ENCODE measurements around the gene MED10. TPM values are rescaled to one million over a fixed set of nuclear protein-coding genes. Genes with fewer than 3 reads are reported as not detected.

Gene MED10
- total RNA-seq = 10 to 100 TPM; 53.9 to 65.6 (median 58.2) TPM
- total RNA-seq (2013) = 33.8 TPM
- total RNA-seq = 22.4 to 51.8 (median 31.4) reads per million in 29 experiments

DNA sequence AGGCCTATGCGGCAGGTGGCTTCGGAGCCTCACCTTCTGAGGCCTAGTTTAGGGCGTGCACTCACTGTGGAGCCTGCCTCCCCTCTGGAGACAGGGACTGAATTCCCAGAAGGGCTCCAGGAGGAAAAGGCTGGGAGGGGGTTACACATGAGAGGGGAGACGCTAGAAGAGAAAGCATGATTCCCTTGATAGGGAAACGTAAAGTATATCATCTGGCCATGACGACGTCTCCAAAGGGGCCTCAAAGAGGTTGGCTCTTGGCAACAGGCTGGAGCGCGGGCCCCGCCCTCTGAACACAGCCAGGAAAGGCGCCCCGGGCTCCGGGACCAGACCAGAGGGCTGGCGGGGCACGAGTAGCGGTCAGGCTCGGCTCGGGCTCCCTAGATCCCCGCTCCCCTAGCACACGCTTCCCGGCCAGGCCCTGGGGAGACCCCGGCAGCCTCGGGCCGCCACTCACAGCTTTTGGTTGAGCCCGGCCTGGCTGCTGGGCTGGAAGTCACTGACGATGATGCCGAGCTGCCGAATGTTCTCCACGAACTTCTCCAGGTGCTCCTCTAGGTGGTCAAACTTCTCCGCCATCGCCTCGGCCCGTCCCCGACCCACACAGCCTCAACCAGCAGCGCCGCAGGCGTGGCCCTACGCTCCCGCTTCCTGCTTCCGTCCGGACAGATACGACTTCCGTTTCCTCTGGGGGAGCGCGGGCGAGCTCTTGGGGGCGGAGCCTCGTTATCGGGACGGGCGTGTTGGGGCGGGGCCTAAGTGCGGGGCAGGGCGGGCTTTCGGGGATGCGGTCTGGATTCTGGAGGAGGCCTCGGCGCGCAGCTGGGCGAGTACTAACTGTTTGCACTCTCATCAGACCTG is at the start of gene MED10:
Gene MED10, minus strand, starts transcription at position 643 of the 861 bp plus-strand sequence. Its CDS starts 64 bp downstream, at position 579.
- ChIA-PET POLR2A (interaction anchor here in 1 of 2 donors (0.7 kb wide), 1 partner anchor 24 kb away, joined by 3 read pairs; no protein-coding TSS in a partner anchor), CTCF (interaction anchor here in 1 of 2 donors (0.6 to 1.0 kb wide), 2 partner anchors 894 to 956 kb away, joined by 6 to 7 read pairs; partner anchors contain the start of gene ICE1)
- ATAC-seq (replicated peaks in 1 of 4) (peak; percentile 99), DNase-seq (peak; percentile 87 to 96 (median 93))
- Mint-ChIP-seq H3K27ac (peak within 1 kb of the TSS; percentile 96 to 98), H3K4me1 (peaks cover 53 to 57% (median 56%) of the 10 kb centered on the region in 3 donors), H3K9me3 (no peaks in the 10 kb centered on the region), H3K4me3 (peak within 1 kb of the TSS; percentile 99 to 100 (median 100)), H3K27me3 (no peaks in the 10 kb centered on the region), H3K36me3 (peaks cover 28% of the 10 kb centered on the region)
- peaks cover 0 to 33% of the 10 kb centered on the region in 2 donors for H3K36me3 ChIP-seq (ENCODE audit: control insufficient read depth in 2 of 2, extremely low read depth in 1 of 2, insufficient read depth in 1 of 2, low read length in 1 of 2)
- under 1% methylated on average over 54 of the region's 60 CpGs for WGBS (ENCODE audit: insufficient coverage)
- H3K27ac ChIP-seq (ENCODE audit: low read length) = peak within 1 kb of the TSS; percentile 87
- H3K4me3 ChIP-seq (ENCODE audit: control insufficient read depth in 1 of 2, extremely low read depth in 1 of 2, low read length in 1 of 2) = peak within 1 kb of the TSS; percentile 97 to 99
- no peaks in the 10 kb centered on the region for H3K9me3 ChIP-seq
- peaks cover 10 to 38% of the 10 kb centered on the region in 2 experiments for H3K4me1 ChIP-seq (ENCODE audit: control insufficient read depth in 1 of 2, extremely low read depth in 1 of 2, insufficient read depth in 2 of 2, low read length in 2 of 2)
- no peaks in the 10 kb centered on the region for H3K27me3 ChIP-seq (replicated peaks in 1 of 2; ENCODE audit: control insufficient read depth in 2 of 2, extremely low read depth in 1 of 2, insufficient read depth in 2 of 2, low read length in 1 of 2)

DNA sequence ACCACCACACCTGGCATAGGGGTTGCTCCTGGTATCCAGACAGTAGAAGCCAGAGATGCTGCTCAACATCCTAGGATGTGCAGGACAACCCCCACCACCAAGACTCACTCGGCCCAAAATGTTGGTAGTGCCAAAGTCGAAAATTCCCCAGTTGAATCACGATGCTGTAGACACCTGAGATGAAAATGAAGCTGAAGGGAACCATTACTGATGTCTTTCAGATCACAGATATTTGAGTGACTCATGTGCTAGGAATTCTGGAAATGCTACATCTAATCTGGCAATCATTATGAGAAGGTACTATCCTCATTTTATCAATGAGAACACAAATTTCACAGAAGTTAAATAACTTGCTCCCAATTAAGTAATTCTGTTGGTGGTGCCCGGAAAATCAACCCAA is 49.3 kb upstream of the MED10 start:
- Histone ChIP-seq H3K36me3 (ENCODE audit: control insufficient read depth in 2 of 2, extremely low read depth in 1 of 2, insufficient read depth in 1 of 2, low read length in 1 of 2) (no peaks in the 10 kb centered on the region), H3K9me3 (no peaks in the 10 kb centered on the region), H3K27ac (ENCODE audit: low read length) (no peak overlapping the region), H3K27me3 (replicated peaks in 1 of 2; ENCODE audit: control insufficient read depth in 2 of 2, extremely low read depth in 1 of 2, insufficient read depth in 2 of 2, low read length in 1 of 2) (peaks cover 0 to 17% of the 10 kb centered on the region in 2 experiments), H3K4me3 (ENCODE audit: control insufficient read depth in 1 of 2, extremely low read depth in 1 of 2, low read length in 1 of 2) (no peak overlapping the region), H3K4me1 (ENCODE audit: control insufficient read depth in 1 of 2, extremely low read depth in 1 of 2, insufficient read depth in 2 of 2, low read length in 2 of 2) (no peaks in the 10 kb centered on the region)
- H3K36me3 Mint-ChIP-seq = no peaks in the 10 kb centered on the region
- H3K9me3 Mint-ChIP-seq = no peaks in the 10 kb centered on the region
- H3K4me3 Mint-ChIP-seq = no peak overlapping the region
- ATAC-seq (replicated peaks in 1 of 4) = no peak
- 100% methylated on average over 1 of the region's 4 CpGs for WGBS (ENCODE audit: insufficient coverage)
- H3K27ac Mint-ChIP-seq = no peak overlapping the region
- peaks cover 14 to 35% of the 10 kb centered on the region in 2 donors for H3K27me3 Mint-ChIP-seq
- ChIA-PET POLR2A (no interaction called here), CTCF (no interaction called here)
- no peak for DNase-seq
- H3K4me1 Mint-ChIP-seq = no peaks in the 10 kb centered on the region

GRCh38 chr5:6424700-6425099 is 46.4 kb upstream of the MED10 start:
- Mint-ChIP-seq H3K27me3 (peaks cover 11 to 50% of the 10 kb centered on the region in 2 donors), H3K36me3 (no peaks in the 10 kb centered on the region), H3K4me3 (no peak overlapping the region), H3K27ac (no peak overlapping the region), H3K9me3 (no peaks in the 10 kb centered on the region), H3K4me1 (no peaks in the 10 kb centered on the region)
- H3K9me3 ChIP-seq = no peaks in the 10 kb centered on the region
- H3K4me1 ChIP-seq (ENCODE audit: control insufficient read depth in 1 of 2, extremely low read depth in 1 of 2, insufficient read depth in 2 of 2, low read length in 2 of 2) = no peaks in the 10 kb centered on the region
- H3K36me3 ChIP-seq (ENCODE audit: control insufficient read depth in 2 of 2, extremely low read depth in 1 of 2, insufficient read depth in 1 of 2, low read length in 1 of 2) = no peaks in the 10 kb centered on the region
- no peak for ATAC-seq (replicated peaks in 1 of 4)
- H3K27ac ChIP-seq (ENCODE audit: low read length) = no peak overlapping the region
- CTCF ChIA-PET = interaction anchor here in 1 of 2 donors (0.8 kb wide), 1 partner anchor 519 kb away, joined by 3 read pairs; no protein-coding TSS in a partner anchor
- H3K27me3 ChIP-seq (replicated peaks in 1 of 2; ENCODE audit: control insufficient read depth in 2 of 2, extremely low read depth in 1 of 2, insufficient read depth in 2 of 2, low read length in 1 of 2) = peaks cover 0 to 10% of the 10 kb centered on the region in 2 experiments
- H3K4me3 ChIP-seq (ENCODE audit: control insufficient read depth in 1 of 2, extremely low read depth in 1 of 2, low read length in 1 of 2) = no peak overlapping the region
- no peak for DNase-seq
- POLR2A ChIA-PET = no interaction called here

- Mint-ChIP-seq H3K4me3 (no peak overlapping the region), H3K9me3 (no peaks in the 10 kb centered on the region)
- CTCF ChIA-PET = no interaction called here
Observed at GRCh38 chr5:6424110-6424659, 45.8 kb upstream of the MED10 start.

DNA sequence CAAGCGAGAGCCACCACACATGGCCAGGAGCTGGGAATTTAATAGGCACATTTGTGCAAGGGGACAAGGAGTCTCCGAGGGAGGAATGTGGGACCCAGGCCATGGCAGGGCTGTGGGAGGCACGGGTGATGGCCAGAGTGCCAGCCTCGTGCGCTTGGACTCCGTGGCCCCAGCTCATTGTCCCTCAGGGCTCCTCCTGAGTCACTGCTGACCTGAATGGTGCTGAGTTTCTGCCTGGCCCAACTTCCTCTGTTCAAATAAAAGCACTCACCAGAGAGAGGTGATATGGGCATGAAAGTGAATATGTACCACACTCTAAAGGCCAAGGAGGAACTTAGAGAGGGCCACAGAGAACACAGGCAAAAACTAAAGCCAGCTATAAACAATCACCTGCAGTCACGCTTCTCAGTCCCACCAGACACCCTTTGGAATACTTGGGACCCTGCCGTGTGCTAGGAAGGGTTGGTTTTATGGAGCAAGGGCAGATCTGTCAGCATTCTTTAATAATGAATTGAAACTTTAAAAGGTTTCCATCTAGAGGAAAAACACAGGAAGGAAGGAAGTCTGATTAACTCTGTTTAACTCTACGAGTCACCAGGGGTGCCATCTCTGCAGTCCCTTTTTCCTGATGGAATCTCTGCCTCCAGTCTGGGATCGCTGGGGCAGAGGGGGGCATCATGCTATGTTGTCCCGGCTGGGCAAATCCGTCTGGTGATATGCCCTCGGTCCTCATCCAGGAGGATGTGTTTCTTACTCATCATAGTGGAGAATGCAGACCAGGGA is 45.2 kb upstream of the MED10 start:
- H3K4me3 ChIP-seq (ENCODE audit: control insufficient read depth in 1 of 2, extremely low read depth in 1 of 2, low read length in 1 of 2) = no peak overlapping the region
- Mint-ChIP-seq H3K4me1 (no peaks in the 10 kb centered on the region), H3K4me3 (no peak overlapping the region), H3K27me3 (peaks cover 11 to 49% of the 10 kb centered on the region in 2 donors), H3K9me3 (no peaks in the 10 kb centered on the region), H3K27ac (no peak overlapping the region), H3K36me3 (no peaks in the 10 kb centered on the region)
- DNase-seq (no peak), ATAC-seq (replicated peaks in 1 of 4) (no peak)
- peaks cover 0 to 10% of the 10 kb centered on the region in 2 experiments for H3K27me3 ChIP-seq (replicated peaks in 1 of 2; ENCODE audit: control insufficient read depth in 2 of 2, extremely low read depth in 1 of 2, insufficient read depth in 2 of 2, low read length in 1 of 2)
- no peaks in the 10 kb centered on the region for H3K9me3 ChIP-seq
- CTCF ChIA-PET = no interaction called here
- H3K4me1 ChIP-seq (ENCODE audit: control insufficient read depth in 1 of 2, extremely low read depth in 1 of 2, insufficient read depth in 2 of 2, low read length in 2 of 2) = no peaks in the 10 kb centered on the region
- 76% methylated on average over 9 of the region's 13 CpGs for WGBS (ENCODE audit: insufficient coverage)
- no peaks in the 10 kb centered on the region for H3K36me3 ChIP-seq (ENCODE audit: control insufficient read depth in 2 of 2, extremely low read depth in 1 of 2, insufficient read depth in 1 of 2, low read length in 1 of 2)
- POLR2A ChIA-PET = no interaction called here
- H3K27ac ChIP-seq (ENCODE audit: low read length) = no peak overlapping the region

More at GRCh38 chr5:6424110-6424659, 45.8 kb upstream of the MED10 start:
- H3K27ac Mint-ChIP-seq = no peak overlapping the region
- Histone ChIP-seq H3K9me3 (no peaks in the 10 kb centered on the region), H3K27me3 (replicated peaks in 1 of 2; ENCODE audit: control insufficient read depth in 2 of 2, extremely low read depth in 1 of 2, insufficient read depth in 2 of 2, low read length in 1 of 2) (peaks cover 0 to 10% of the 10 kb centered on the region in 2 experiments), H3K4me1 (ENCODE audit: control insufficient read depth in 1 of 2, extremely low read depth in 1 of 2, insufficient read depth in 2 of 2, low read length in 2 of 2) (no peaks in the 10 kb centered on the region), H3K27ac (ENCODE audit: low read length) (no peak overlapping the region), H3K36me3 (ENCODE audit: control insufficient read depth in 2 of 2, extremely low read depth in 1 of 2, insufficient read depth in 1 of 2, low read length in 1 of 2) (no peaks in the 10 kb centered on the region), H3K4me3 (ENCODE audit: control insufficient read depth in 1 of 2, extremely low read depth in 1 of 2, low read length in 1 of 2) (no peak overlapping the region)
- POLR2A ChIA-PET = no interaction called here
- no peaks in the 10 kb centered on the region for H3K4me1 Mint-ChIP-seq
- ATAC-seq (replicated peaks in 1 of 4) (no peak), DNase-seq (no peak)
- H3K36me3 Mint-ChIP-seq = no peaks in the 10 kb centered on the region
- H3K27me3 Mint-ChIP-seq = peaks cover 11 to 47% of the 10 kb centered on the region in 2 donors
- 70% methylated on average over 8 of the region's 8 CpGs for WGBS (ENCODE audit: insufficient coverage)

- DNase-seq (no peak), ATAC-seq (replicated peaks in 1 of 4) (no peak)
- Mint-ChIP-seq H3K27ac (no peak overlapping the region), H3K4me1 (no peaks in the 10 kb centered on the region), H3K27me3 (peaks cover 4 to 28% of the 10 kb centered on the region in 2 donors), H3K9me3 (no peaks in the 10 kb centered on the region), H3K4me3 (no peak overlapping the region), H3K36me3 (no peaks in the 10 kb centered on the region)
- Histone ChIP-seq H3K36me3 (ENCODE audit: control insufficient read depth in 2 of 2, extremely low read depth in 1 of 2, insufficient read depth in 1 of 2, low read length in 1 of 2) (no peaks in the 10 kb centered on the region), H3K4me1 (ENCODE audit: control insufficient read depth in 1 of 2, extremely low read depth in 1 of 2, insufficient read depth in 2 of 2, low read length in 2 of 2) (no peaks in the 10 kb centered on the region), H3K27me3 (replicated peaks in 1 of 2; ENCODE audit: control insufficient read depth in 2 of 2, extremely low read depth in 1 of 2, insufficient read depth in 2 of 2, low read length in 1 of 2) (peaks cover 0 to 10% of the 10 kb centered on the region in 2 experiments), H3K9me3 (no peaks in the 10 kb centered on the region), H3K4me3 (ENCODE audit: control insufficient read depth in 1 of 2, extremely low read depth in 1 of 2, low read length in 1 of 2) (no peak overlapping the region), H3K27ac (ENCODE audit: low read length) (no peak overlapping the region)
- ChIA-PET POLR2A (interaction anchor here in 1 of 2 donors (0.6 kb wide), 1 partner anchor 76 kb away, joined by 3 read pairs; no protein-coding TSS in a partner anchor), CTCF (no interaction called here)
- WGBS (ENCODE audit: insufficient coverage) = 100% methylated on average over 2 of the region's 8 CpGs
Observed at GRCh38 chr5:6419340-6419852, 41.0 kb upstream of the MED10 start.
